Mucosa of descending colon (tissue), 3 donors: Measurements from ENCODE around the gene FNDC3B. TPM values are rescaled to one million over a fixed set of nuclear protein-coding genes. Genes with fewer than 3 reads are reported as not detected.

Source experiments
- ATAC-seq: fragments of 200-7000 bp; cut with Tn5 transposase; one replicate; pipeline ENCODE4 v1.9.1; 2020; ENCODE audit warnings: mild to moderate bottlenecking, moderate library complexity
- DNase-seq, 3 donors: peaks; one replicate each; pipeline ENCODE4 v3.0.0-alpha.2; 2020
- H3K36me3 ChIP-seq: fragments of 200-600 bp; one replicate; pipeline ENCODE4 v1.8.0; 2021; ENCODE audit warnings: low read depth, mild to moderate bottlenecking
- H3K4me1 ChIP-seq: fragments of 200-600 bp; one replicate; pipeline ENCODE4 v1.8.0; 2021; ENCODE audit warnings: low read depth, mild to moderate bottlenecking
- H3K4me3 ChIP-seq: fragments of 200-600 bp; one replicate; pipeline ENCODE4 v1.8.0; 2021; ENCODE audit warnings: mild to moderate bottlenecking
- H3K9me3 ChIP-seq: fragments of 200-600 bp; one replicate; pipeline ENCODE4 v1.8.0; 2021; ENCODE audit warnings: mild to moderate bottlenecking
- intact Hi-C, 2 donors: fragments of 100-400 bp; cut with DNase I in 1 of 2; cut with micrococcal nuclease in 1 of 2; formaldehyde crosslinking; loops; one replicate each; pipeline versions ENCODE4 v1.11.0 to v1.11.1; 2022; cut with DNase I, micrococcal nuclease
- total RNA-seq, 3 donors: library from RNA; stranded (reverse); fragmentation: NEBNext Ultra II Directional in 2 of 3; extraction: Animal tissue kit (Norgen Biotek cat#: 25700) in 2 of 3; gene quantifications; one replicate each; pipeline versions ENCODE4 v1.2.1 to v1.2.4, GENCODE V29; 2021 to 2023
- TF ChIP-seq, protein P1 (sequence below): fragments of 200-600 bp; IDR thresholded peaks from one replicate; pipeline ENCODE4 v1.8.0; 2022; ENCODE audit warnings: antibody characterized with exemption, mild to moderate bottlenecking
- donor health status: DM: no; HTN: no; CAD: no; lungs with moderate emphysema.
- donor health status: DM: no; HTN: no; CAD: no.
- donor health status: DM: no; HTN: yes; CAD: no.

Gene FNDC3B
- total RNA-seq, 3 donors from 2014 or later: 107 to 132 (median 126) TPM

DNA sequence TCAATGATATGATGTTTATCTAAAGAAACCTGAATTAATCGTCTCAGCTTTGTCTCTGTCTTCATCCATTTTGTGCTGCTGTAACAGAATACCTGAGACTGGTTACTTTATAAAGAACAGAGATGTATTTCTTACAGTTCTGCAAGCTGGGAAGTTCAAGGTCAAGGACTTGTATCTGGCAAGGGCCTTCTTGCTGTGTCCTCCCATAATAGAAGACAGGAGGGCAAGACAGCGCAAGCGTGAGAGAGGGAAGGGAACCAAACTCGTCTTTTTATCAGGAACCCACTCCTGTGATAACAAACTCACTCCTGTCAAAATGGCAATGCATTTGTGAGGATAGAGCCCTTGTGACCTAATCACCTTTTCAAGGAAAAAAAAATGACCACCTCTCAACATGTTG is 277.4 kb downstream of the FNDC3B start:
- no peak overlapping the region for H3K4me3 ChIP-seq
- DNase-seq: no peak
- H3K9me3 ChIP-seq: no peaks in the 10 kb centered on the region
- H3K4me1 ChIP-seq: peaks cover 24% of the 10 kb centered on the region
- no peak for ATAC-seq
- H3K36me3 ChIP-seq: no peaks in the 10 kb centered on the region
- TF ChIP-seq, protein P1, sequence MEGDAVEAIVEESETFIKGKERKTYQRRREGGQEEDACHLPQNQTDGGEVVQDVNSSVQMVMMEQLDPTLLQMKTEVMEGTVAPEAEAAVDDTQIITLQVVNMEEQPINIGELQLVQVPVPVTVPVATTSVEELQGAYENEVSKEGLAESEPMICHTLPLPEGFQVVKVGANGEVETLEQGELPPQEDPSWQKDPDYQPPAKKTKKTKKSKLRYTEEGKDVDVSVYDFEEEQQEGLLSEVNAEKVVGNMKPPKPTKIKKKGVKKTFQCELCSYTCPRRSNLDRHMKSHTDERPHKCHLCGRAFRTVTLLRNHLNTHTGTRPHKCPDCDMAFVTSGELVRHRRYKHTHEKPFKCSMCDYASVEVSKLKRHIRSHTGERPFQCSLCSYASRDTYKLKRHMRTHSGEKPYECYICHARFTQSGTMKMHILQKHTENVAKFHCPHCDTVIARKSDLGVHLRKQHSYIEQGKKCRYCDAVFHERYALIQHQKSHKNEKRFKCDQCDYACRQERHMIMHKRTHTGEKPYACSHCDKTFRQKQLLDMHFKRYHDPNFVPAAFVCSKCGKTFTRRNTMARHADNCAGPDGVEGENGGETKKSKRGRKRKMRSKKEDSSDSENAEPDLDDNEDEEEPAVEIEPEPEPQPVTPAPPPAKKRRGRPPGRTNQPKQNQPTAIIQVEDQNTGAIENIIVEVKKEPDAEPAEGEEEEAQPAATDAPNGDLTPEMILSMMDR: no peak
- intact Hi-C loops: no loop called here

DNA sequence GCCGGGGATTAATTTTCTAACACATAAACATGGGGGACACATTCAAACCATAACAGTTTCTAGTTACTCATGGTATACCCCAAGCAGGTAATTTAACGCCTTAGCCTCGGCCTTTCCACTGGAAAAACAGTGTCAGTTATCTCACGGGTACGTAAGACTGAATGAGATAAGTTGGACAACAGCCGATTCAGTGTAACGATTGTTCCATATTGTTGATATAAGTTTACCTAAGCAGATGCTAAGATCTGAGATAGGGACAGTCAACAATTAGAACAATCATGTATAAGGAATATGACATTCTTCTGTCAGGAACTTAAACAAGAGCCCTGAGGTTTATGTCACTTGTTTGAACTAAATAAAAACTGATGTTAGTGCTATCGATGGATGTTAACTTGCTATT is 278.1 kb downstream of the FNDC3B start:
- no peaks in the 10 kb centered on the region for H3K36me3 ChIP-seq
- intact Hi-C loops: no loop called here
- ATAC-seq (no peak), DNase-seq (no peak)
- no peak overlapping the region for H3K4me3 ChIP-seq
- TF ChIP-seq, protein P1: no peak
- peaks cover 24% of the 10 kb centered on the region for H3K4me1 ChIP-seq
- no peaks in the 10 kb centered on the region for H3K9me3 ChIP-seq

DNA sequence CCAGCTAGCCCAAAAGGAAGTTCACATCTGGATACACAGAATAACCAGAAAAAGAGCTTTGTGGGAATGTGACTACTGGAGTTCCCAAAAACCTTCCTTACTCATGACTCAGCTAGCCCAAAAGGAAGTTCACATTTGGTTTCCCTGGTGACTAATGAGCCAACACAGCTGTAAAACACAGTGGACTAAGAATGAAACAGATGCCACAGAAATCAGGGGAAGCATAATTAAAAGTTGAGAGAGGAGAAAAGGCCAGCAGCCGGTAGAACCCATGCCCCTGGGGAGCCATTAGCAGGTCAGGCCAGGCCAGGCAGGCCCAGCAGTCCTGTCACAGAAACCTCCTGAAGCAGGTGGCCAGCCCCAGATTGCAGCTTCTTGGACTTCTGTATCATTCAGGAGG is 278.6 kb downstream of the FNDC3B start:
- Histone ChIP-seq H3K36me3 (no peaks in the 10 kb centered on the region), H3K4me1 (peaks cover 24% of the 10 kb centered on the region), H3K9me3 (no peaks in the 10 kb centered on the region), H3K4me3 (no peak overlapping the region)
- DNase-seq (peak; percentile 46 to 63 (median 55)), ATAC-seq (peak; percentile 80)
- TF ChIP-seq, protein P1: no peak
- intact Hi-C loops: no loop called here

DNA sequence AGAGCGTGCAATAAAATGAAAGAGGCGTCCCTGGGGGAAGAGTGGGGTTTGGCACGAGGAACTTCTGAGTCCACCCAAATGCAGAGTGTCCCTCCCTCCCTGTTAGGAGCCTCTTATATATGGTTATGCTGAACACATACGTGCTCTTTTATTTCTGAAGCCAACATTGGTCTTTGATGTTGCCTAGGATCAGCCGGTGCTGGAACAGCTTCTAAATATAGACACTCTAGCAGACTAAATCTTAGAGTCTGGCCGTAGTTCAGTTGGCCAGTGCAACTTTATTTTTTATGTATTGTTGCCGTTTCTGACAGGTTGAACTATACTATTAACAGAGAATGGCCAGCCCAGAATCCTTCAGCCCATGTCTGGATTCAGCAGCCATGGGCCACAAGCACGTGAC is 280.2 kb downstream of the FNDC3B start:
- Histone ChIP-seq H3K4me3 (no peak overlapping the region), H3K4me1 (peaks cover 18% of the 10 kb centered on the region), H3K36me3 (no peaks in the 10 kb centered on the region), H3K9me3 (no peaks in the 10 kb centered on the region)
- DNase-seq (no peak), ATAC-seq (no peak)
- intact Hi-C loops: no loop called here
- TF ChIP-seq, protein P1: no peak

DNA sequence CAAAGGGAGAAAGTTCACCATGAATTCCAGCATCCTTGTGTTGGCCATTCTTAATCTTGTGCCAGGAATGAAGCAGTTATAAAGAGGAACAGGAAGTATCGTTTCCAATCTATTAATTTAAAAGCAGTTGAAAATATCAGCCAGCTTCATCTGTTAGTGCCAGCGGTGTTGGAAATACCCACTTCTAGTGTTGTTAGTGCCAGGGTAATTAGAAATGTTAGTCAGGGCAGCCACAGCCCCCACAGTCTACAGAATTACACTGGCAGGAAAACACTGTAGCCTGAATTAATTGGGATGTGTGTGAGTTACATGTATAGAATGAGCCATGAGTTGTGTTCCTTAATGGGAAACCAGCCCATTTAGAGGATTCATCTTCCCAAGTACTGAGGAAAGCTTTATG is 281.1 kb downstream of the FNDC3B start:
- no peak for DNase-seq

More for the DNA sequence above, 281.1 kb downstream of the FNDC3B start:
- ATAC-seq: no peak
- intact Hi-C loops: no loop called here
- Histone ChIP-seq H3K36me3 (no peaks in the 10 kb centered on the region), H3K9me3 (no peaks in the 10 kb centered on the region), H3K4me1 (peaks cover 9% of the 10 kb centered on the region), H3K4me3 (no peak overlapping the region)
- TF ChIP-seq, protein P1: no peak
